K562 (cell line): ENCODE results near the gene TP53BP2. TPM values are rescaled to one million over a fixed set of nuclear protein-coding genes. Genes with fewer than 3 reads are reported as not detected.

Experiments used
- ATF6 ChIP-seq: sonication (generic); formaldehyde crosslinking; IDR thresholded peaks from 2 replicates; pipeline ENCODE4 v1.4.0; 2020; ENCODE audit warnings: mild to moderate bottlenecking, missing genetic modification reagents
- CEBPB ChIP-seq: fragments of 450-650 bp; IDR thresholded peaks from 2 replicates; pipeline ENCODE4 v1.6.1; 2016; ENCODE audit warnings: missing genetic modification characterization, missing compliant biosample characterization
- DMBX1 ChIP-seq: fragments of 250-450 bp; sonication (Bioruptor Pico); IDR thresholded peaks from 2 replicates; pipeline ENCODE4 v1.8.0; 2022; ENCODE audit warnings: inconsistent platforms, mild to moderate bottlenecking, moderate library complexity, borderline replicate concordance
- HINFP ChIP-seq: fragments of 450-650 bp; conservative IDR thresholded peaks from 2 replicates; pipeline ENCODE4 v1.6.1; 2016; ENCODE audit warnings: missing genetic modification characterization, low read depth, mild to moderate bottlenecking, control low read depth, missing compliant biosample characterization
- THRB ChIP-seq: fragments of 450-650 bp; formaldehyde crosslinking; conservative IDR thresholded peaks from 2 replicates; pipeline ENCODE4 v1.4.0; 2022; ENCODE audit warnings: mild to moderate bottlenecking, missing genetic modification characterization
- ZNF79 ChIP-seq: fragments of 250-450 bp; sonication (Bioruptor Pico); IDR thresholded peaks from 2 replicates; pipeline ENCODE4 v1.4.0; 2020; ENCODE audit warnings: low read depth, mild to moderate bottlenecking, moderate library complexity
- polyA plus RNA-seq, 8 experiments: library from polyadenylated mRNA; depleted of rRNA in 4 of 8; stranded (reverse) in 5 of 8; unstranded in 3 of 8; fragments of >200 nt; fragmentation: Nextera tagmentation in 2 of 8; fragmentation: Illumina TruSeq in 1 of 8; extraction: Ambion mirVana in 2 of 8; extraction: Trizol in 1 of 8; gene quantifications; 2 replicates each; pipeline versions ENCODE4 v1.2.1 to v1.2.3, GENCODE V29; 2011 to 2014; ENCODE audit warnings: inconsistent platforms in 1 of 8, missing spikeins in 1 of 8
- total RNA-seq, 7 experiments: library from RNA; depleted of rRNA in 6 of 7; stranded (reverse); fragments of >200 nt in 6 of 7; fragmentation: Illumina TruSeq in 2 of 7; extraction: Trizol in 2 of 7; gene quantifications; 2 replicates each; pipeline versions ENCODE4 v1.2.1 to v1.2.3, GENCODE V29; 2011 to 2021; ENCODE audit warnings: low replicate concordance in 1 of 7

TP53BP2 gene
- total and polyA plus RNA-seq, 9 of the 15 experiments (the other 6 are each of a cell fraction or from before 2014, with no cell fraction given): 17.0 to 69.6 (median 40.1) TPM

DNA sequence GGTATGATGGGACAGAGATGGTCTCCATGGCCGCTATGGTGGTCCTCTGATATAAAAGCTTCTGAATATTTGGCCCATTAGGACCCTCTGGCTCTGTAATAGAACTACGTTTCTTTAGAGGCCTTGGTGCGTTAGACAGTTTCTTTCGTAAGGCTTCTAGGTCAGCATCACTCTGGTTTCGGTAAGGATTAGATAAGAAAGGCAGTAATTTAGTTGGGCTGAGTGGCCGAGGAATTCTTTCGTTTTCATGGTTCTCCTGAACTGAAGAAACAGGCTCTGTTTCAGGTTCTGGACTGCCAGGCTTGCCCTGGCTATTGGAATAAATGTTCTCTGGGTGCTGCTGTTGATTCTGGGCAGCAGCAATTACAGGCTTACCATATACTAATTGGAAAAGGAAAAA is 49.5 kb downstream of the TP53BP2 start (continued):
- no peak; the same call in 1 of the 2 replicates for TF ChIP-seq HINFP (tag)
- 0 out of 2 replicates have a peak, but pooled peaks have one; percentile 34 for TF ChIP-seq DMBX1 (CRISPR knock-in tag)
- 0 out of 2 replicates have a peak, but pooled peaks have one; percentile 38 for TF ChIP-seq CEBPB
- TF ChIP-seq ZNF79 (CRISPR knock-in tag): no peak
- TF ChIP-seq THRB (CRISPR knock-in tag): no peak
- no peak for TF ChIP-seq ATF6 (CRISPR knock-in tag)
- TF ChIP-seq, all 486 proteins: peak for 7
